ENCODE data around the gene PRDM16.

- no peak for TF ChIP-seq CTCF (conservative IDR thresholded peaks at IDR 0.05; ENCODE audit: low read length)
- TF ChIP-seq EZH2phosphoT487 (IDR thresholded peaks at IDR 0.05; ENCODE audit: borderline replicate concordance), result no peak
Measured at GRCh38 chr1:3164671-3165070, 95.7 kb downstream of the PRDM16 start.
